Activated B cell treated with CpG ODN at 0.5 μM for 24 hours (primary cell): ENCODE results near the gene SPOCK1. TPM values are rescaled to one million over a fixed set of nuclear protein-coding genes. Genes with fewer than 3 reads are reported as not detected.

Experiments
- ATAC-seq: fragments of 200-7000 bp; cut with Tn5 transposase; one replicate; pipeline ENCODE4 v1.10.0; 2021; ENCODE audit warnings: low read depth, mild to moderate bottlenecking, moderate library complexity
- CTCF ChIA-PET: fragments of 350-600 bp; sonication (Branson Sonifier 250); formaldehyde crosslinking; loops from one replicate; lab custom pipeline; 2021; ENCODE audit warnings: antibody characterized with exemption; lab: Charles Lee
- POLR2A ChIA-PET: fragments of 350-600 bp; sonication (Branson Sonifier 250); formaldehyde crosslinking; loops from one replicate; lab custom pipeline; 2021; ENCODE audit warnings: antibody characterized with exemption; lab: Charles Lee
- DNase-seq: peaks from one replicate; pipeline ENCODE4 v3.0.0; 2022
- H3K27ac Mint-ChIP-seq: one replicate; pipeline ENCODE4 v1.8.0; 2020; ENCODE audit warnings: mixed read lengths
- H3K27me3 Mint-ChIP-seq: one replicate; pipeline ENCODE4 v1.8.0; 2021; ENCODE audit warnings: mixed read lengths
- H3K36me3 Mint-ChIP-seq: one replicate; pipeline ENCODE4 v1.8.0; 2021; ENCODE audit warnings: low read depth, mixed read lengths
- H3K4me1 Mint-ChIP-seq: one replicate; pipeline ENCODE4 v1.8.0; 2021; ENCODE audit warnings: mixed read lengths
- H3K4me3 Mint-ChIP-seq: one replicate; pipeline ENCODE4 v1.8.0; 2020; ENCODE audit warnings: mild to moderate bottlenecking, mixed read lengths
- H3K9me3 Mint-ChIP-seq: one replicate; pipeline ENCODE4 v1.8.0; 2020; ENCODE audit warnings: mixed read lengths
- CTCF ChIP-seq: fragments of 200-600 bp; IDR thresholded peaks from one replicate; pipeline ENCODE4 v1.8.0; 2022; ENCODE audit warnings: antibody characterized with exemption, mild to moderate bottlenecking
- intact Hi-C: fragments of 100-400 bp; cut with micrococcal nuclease; formaldehyde crosslinking; loops from one replicate; pipeline ENCODE4 v1.15.1; 2024
- total RNA-seq: library from RNA; stranded (reverse); gene quantifications from 2 replicates; pipeline ENCODE4 v1.2.3, GENCODE V29; 2022

The SPOCK1 gene
- total RNA-seq, 1 donor from 2014 or later: not detected

- ATAC-seq (no peak), DNase-seq (no peak)
- H3K27ac Mint-ChIP-seq: no peak overlapping the region
Measured at GRCh38 chr5:137126829-137127228, 372.3 kb downstream of the SPOCK1 start.

GRCh38 chr5:137122558-137122957 is 376.6 kb downstream of the SPOCK1 start:
- no peak for TF ChIP-seq CTCF
- H3K27ac Mint-ChIP-seq: no peak overlapping the region
- intact Hi-C loops: no loop called here
- H3K9me3 Mint-ChIP-seq: no peaks in the 10 kb centered on the region
- no peaks in the 10 kb centered on the region for H3K27me3 Mint-ChIP-seq
- POLR2A ChIA-PET: no interaction called here
- ATAC-seq (no peak), DNase-seq (no peak)
- CTCF ChIA-PET: no interaction called here
- H3K36me3 Mint-ChIP-seq: no peaks in the 10 kb centered on the region
- no peaks in the 10 kb centered on the region for H3K4me1 Mint-ChIP-seq
- no peak overlapping the region for H3K4me3 Mint-ChIP-seq

More at GRCh38 chr5:137126829-137127228, 372.3 kb downstream of the SPOCK1 start:
- TF ChIP-seq CTCF: no peak
- H3K9me3 Mint-ChIP-seq: no peaks in the 10 kb centered on the region
- ChIA-PET POLR2A (no interaction called here), CTCF (no interaction called here)
- intact Hi-C loops: no loop called here
- H3K4me3 Mint-ChIP-seq: no peak overlapping the region
- no peaks in the 10 kb centered on the region for H3K27me3 Mint-ChIP-seq
- H3K4me1 Mint-ChIP-seq: no peaks in the 10 kb centered on the region
- H3K36me3 Mint-ChIP-seq: no peaks in the 10 kb centered on the region

- ChIA-PET CTCF (no interaction called here), POLR2A (no interaction called here)
- intact Hi-C loops: no loop called here
- DNase-seq (no peak), ATAC-seq (no peak)
- Mint-ChIP-seq H3K27ac (no peak overlapping the region), H3K4me1 (no peaks in the 10 kb centered on the region), H3K36me3 (no peaks in the 10 kb centered on the region), H3K27me3 (no peaks in the 10 kb centered on the region), H3K4me3 (no peak overlapping the region), H3K9me3 (no peaks in the 10 kb centered on the region)
- TF ChIP-seq CTCF: no peak
Measured at GRCh38 chr5:137122075-137122474, 377.1 kb downstream of the SPOCK1 start.

GRCh38 chr5:137119321-137119720 is 379.8 kb downstream of the SPOCK1 start:
- H3K36me3 Mint-ChIP-seq: no peaks in the 10 kb centered on the region
- H3K27me3 Mint-ChIP-seq: no peaks in the 10 kb centered on the region
- POLR2A ChIA-PET: no interaction called here
- no peak for DNase-seq
- no peak for ATAC-seq
- intact Hi-C loops: no loop called here
- peaks cover 3% of the 10 kb centered on the region for H3K4me1 Mint-ChIP-seq
- no peak overlapping the region for H3K4me3 Mint-ChIP-seq
- H3K27ac Mint-ChIP-seq: no peak overlapping the region
- H3K9me3 Mint-ChIP-seq: no peaks in the 10 kb centered on the region
- TF ChIP-seq CTCF: no peak
- CTCF ChIA-PET: interaction anchor here (0.7 kb wide), 1 partner anchor 215 kb away, joined by 3 read pairs; no protein-coding TSS in a partner anchor

GRCh38 chr5:137118629-137119028 is 380.5 kb downstream of the SPOCK1 start:
- Mint-ChIP-seq H3K4me1 (peaks cover 3% of the 10 kb centered on the region), H3K4me3 (no peak overlapping the region), H3K9me3 (no peaks in the 10 kb centered on the region), H3K27me3 (no peaks in the 10 kb centered on the region), H3K36me3 (no peaks in the 10 kb centered on the region), H3K27ac (no peak overlapping the region)
- DNase-seq (no peak), ATAC-seq (no peak)
- ChIA-PET POLR2A (no interaction called here), CTCF (no interaction called here)
- no peak for TF ChIP-seq CTCF
- intact Hi-C loops: no loop called here
